Tibial nerve (tissue), 4 donors: Measurements from ENCODE around the gene OR2AK2. TPM values are rescaled to one million over a fixed set of nuclear protein-coding genes. Genes with fewer than 3 reads are reported as not detected.

Experiments used
- DNase-seq, 2 donors: peaks; one replicate each; pipeline ENCODE4 v3.0.0-alpha.2; 2019; ENCODE audit warnings: low spot score in 2 of 2
- H3K27ac ChIP-seq, 4 donors: fragments of 200-600 bp; sonication (generic) in 3 of 4; one replicate each; pipeline ENCODE4 v1.5.1; 2017 to 2019; ENCODE audit warnings: mild to moderate bottlenecking in 1 of 4
- H3K27me3 ChIP-seq, 2 donors: fragments of 200-600 bp; sonication (generic) in 1 of 2; one replicate each; pipeline versions ENCODE4 v1.5.1 to v1.6.0; 2017 to 2019
- H3K36me3 ChIP-seq, 3 donors: fragments of 200-600 bp; sonication (generic); one replicate each; pipeline ENCODE4 v1.5.1; 2018 to 2019
- H3K4me1 ChIP-seq, 4 donors: fragments of 200-600 bp; sonication (generic) in 3 of 4; one replicate each; pipeline ENCODE4 v1.5.1; 2017 to 2019
- H3K4me3 ChIP-seq, 4 donors: fragments of 200-600 bp; sonication (generic) in 3 of 4; one replicate each; pipeline ENCODE4 v1.5.1; 2017 to 2019; ENCODE audit warnings: mild to moderate bottlenecking in 1 of 4, moderate library complexity in 1 of 4
- H3K9me3 ChIP-seq, 4 donors: fragments of 200-600 bp; sonication (generic) in 3 of 4; one replicate each; pipeline ENCODE4 v1.5.1; 2017 to 2019
- CTCF ChIP-seq, 5 experiments: fragments of 200-600 bp in 3 of 5; fragments of 450-650 bp in 2 of 5; sonication (generic) in 3 of 5; IDR thresholded peaks; one replicate each; pipeline ENCODE4 v1.5.1; 2016 to 2019; ENCODE audit warnings: antibody characterized with exemption in 5 of 5, mild to moderate bottlenecking in 3 of 5, moderate library complexity in 2 of 5
- EP300 ChIP-seq, 2 donors: sonication (generic); formaldehyde crosslinking; IDR thresholded peaks; one replicate each; pipeline ENCODE4 v1.6.1; 2017; ENCODE audit warnings: antibody characterized with exemption in 2 of 2, mild to moderate bottlenecking in 1 of 2
- POLR2A ChIP-seq, 2 donors: fragments of 450-650 bp; IDR thresholded peaks; one replicate each; pipeline ENCODE4 v1.6.1; 2017; ENCODE audit warnings: antibody characterized with exemption in 2 of 2, mild to moderate bottlenecking in 2 of 2, moderate library complexity in 2 of 2
- WGBS, 2 donors: methylation state at CpG; one replicate each; pipeline ENCODE4 v1.1.5; 2018; 5-methylcytosine and 5-hydroxymethylcytosine counted together
- total RNA-seq, 4 donors: library from RNA; depleted of rRNA; stranded (reverse); fragments of >200 nt; gene quantifications; one replicate each; pipeline ENCODE4 v1.1.0, GENCODE V29; 2016

The OR2AK2 gene
- total RNA-seq, result not detected

DNA sequence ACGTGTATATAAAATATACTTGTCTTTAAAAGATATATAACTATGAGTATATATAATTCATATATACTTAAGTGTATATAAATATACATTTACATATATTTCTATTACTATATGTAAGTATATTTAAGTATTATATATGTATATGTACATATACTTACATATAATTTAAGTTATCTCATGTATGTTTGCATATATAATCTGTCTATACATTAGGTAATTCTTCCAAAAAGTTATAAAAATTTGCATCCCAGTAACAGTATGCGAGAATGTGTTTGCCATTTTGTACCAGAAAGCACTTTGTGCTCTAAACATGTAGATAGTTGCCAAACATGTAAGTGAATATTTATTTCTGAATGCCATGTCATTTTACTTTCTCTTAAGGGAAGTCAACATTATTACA, at the start of gene OR2AK2:
Gene OR2AK2 (plus strand): TSS at position 301 of the 400 bp plus-strand sequence. CDS start 144 bp downstream, outside the sequence.
- DNase-seq, result no peak
- no peak within 1 kb of the TSS for H3K4me3 ChIP-seq
- 86% methylated on average over 2 of the region's 2 CpGs for WGBS, 2 donors
- no peak within 1 kb of the TSS for H3K27ac ChIP-seq
- no peaks in the 10 kb centered on the region for H3K36me3 ChIP-seq
- H3K4me1 ChIP-seq, result no peaks in the 10 kb centered on the region
- no peaks in the 10 kb centered on the region for H3K27me3 ChIP-seq
- peaks cover 0 to 3% (median 0%) of the 10 kb centered on the region in 4 donors for H3K9me3 ChIP-seq
- TF ChIP-seq POLR2A (IDR thresholded peaks at IDR 0.05) (no peak), CTCF (IDR thresholded peaks at IDR 0.05) (no peak), EP300 (IDR thresholded peaks at IDR 0.05) (no peak)

DNA sequence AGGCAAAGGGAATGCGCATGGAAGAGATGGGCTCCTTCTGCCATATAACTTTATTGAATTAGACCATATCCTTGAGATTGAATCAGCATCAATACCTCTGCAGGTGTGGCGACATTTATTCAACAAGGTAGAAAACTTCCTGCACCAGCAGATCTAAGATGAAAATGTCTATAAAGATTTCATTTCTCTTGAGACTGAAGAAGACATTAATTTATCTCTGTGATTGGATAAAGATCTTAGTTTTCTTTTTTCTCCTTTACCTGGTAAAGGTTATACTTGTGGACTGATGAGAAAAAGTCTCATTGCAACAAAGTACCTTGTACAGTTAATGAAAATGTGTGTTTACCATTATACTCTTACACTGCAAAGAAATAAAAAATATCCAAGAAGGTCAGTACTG, 45.1 kb upstream of the OR2AK2 start, which contains the start of gene OR2T8:
Gene OR2T8 (plus strand): TSS at position 301 of the 400 bp plus-strand sequence. CDS start 766 bp downstream, outside the sequence.
- TF ChIP-seq EP300 (IDR thresholded peaks at IDR 0.05) (no peak), POLR2A (IDR thresholded peaks at IDR 0.05) (no peak), CTCF (IDR thresholded peaks at IDR 0.05) (no peak)
- WGBS, 2 donors, result 43 to 83% methylated on average over 2 of the region's 2 CpGs

DNA sequence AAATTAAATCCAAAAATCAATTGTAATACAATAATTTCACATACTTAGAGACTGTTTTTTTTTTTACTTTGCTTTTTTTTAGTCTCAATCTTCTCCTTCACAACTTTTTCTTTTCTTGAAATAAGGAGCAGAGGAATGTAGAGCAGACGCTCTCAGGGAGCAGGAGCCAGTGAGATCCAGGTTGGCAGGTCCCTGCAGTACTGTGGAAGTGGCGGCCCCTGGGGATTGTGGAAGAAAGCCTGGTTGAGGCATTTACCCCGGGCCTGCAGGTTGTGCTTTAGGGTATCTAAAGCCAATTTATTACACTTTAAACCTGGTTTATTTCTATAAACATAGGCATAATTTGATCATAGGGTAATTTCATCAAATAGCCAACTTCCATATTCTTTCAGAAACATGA, 41.1 kb upstream of the OR2AK2 start:
- DNase-seq, result no peak
- no peak overlapping the region for H3K4me3 ChIP-seq
- no peak overlapping the region for H3K27ac ChIP-seq
- H3K9me3 ChIP-seq, result no peaks in the 10 kb centered on the region
- no peaks in the 10 kb centered on the region for H3K27me3 ChIP-seq
- H3K4me1 ChIP-seq, result no peaks in the 10 kb centered on the region
- TF ChIP-seq POLR2A (IDR thresholded peaks at IDR 0.05) (no peak), CTCF (IDR thresholded peaks at IDR 0.05) (no peak), EP300 (IDR thresholded peaks at IDR 0.05) (no peak)
- 68 to 74% methylated on average over 3 of the region's 3 CpGs for WGBS, 2 donors
- H3K36me3 ChIP-seq, result no peaks in the 10 kb centered on the region

More for the DNA sequence above, 45.1 kb upstream of the OR2AK2 start, which contains the start of gene OR2T8:
- H3K4me1 ChIP-seq, result no peaks in the 10 kb centered on the region
- H3K27ac ChIP-seq, result no peak within 1 kb of the TSS
- no peaks in the 10 kb centered on the region for H3K36me3 ChIP-seq
- no peaks in the 10 kb centered on the region for H3K9me3 ChIP-seq
- no peak within 1 kb of the TSS for H3K4me3 ChIP-seq
- DNase-seq, result no peak
- H3K27me3 ChIP-seq, result no peaks in the 10 kb centered on the region

DNA sequence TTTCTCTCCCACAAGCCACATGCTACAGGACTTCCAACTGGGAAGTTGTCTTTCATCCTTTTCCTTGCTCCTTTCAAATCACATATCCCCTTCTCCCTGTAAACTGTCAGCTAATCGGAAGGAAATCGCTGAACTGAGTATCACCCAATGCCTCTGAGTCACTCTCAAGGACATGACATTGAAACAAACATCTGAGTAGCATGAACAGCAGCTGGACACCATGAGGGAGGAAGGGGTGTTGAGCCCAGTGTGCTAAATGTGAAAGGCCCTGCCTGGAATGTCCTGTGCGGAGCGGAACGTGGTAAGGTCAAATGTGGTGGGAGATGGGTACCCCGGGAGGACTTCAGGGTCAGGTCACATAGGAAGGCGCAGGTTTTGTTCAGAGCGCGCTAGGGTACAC, 40.2 kb upstream of the OR2AK2 start, which contains the start of gene OR2AJ1:
Gene OR2AJ1 (plus strand): TSS at position 22 of the 400 bp plus-strand sequence. CDS start 8,880 bp downstream, outside the sequence.
- Histone ChIP-seq H3K4me1 (no peaks in the 10 kb centered on the region), H3K27ac (no peak within 1 kb of the TSS)
- WGBS, 2 donors, result 84 to 85% methylated on average over 9 of the region's 9 CpGs

More for the DNA sequence above, 40.2 kb upstream of the OR2AK2 start, which contains the start of gene OR2AJ1:
- Histone ChIP-seq H3K9me3 (no peaks in the 10 kb centered on the region), H3K36me3 (no peaks in the 10 kb centered on the region), H3K4me3 (no peak within 1 kb of the TSS), H3K27me3 (no peaks in the 10 kb centered on the region)
- no peak for DNase-seq
- no peak for TF ChIP-seq POLR2A (IDR thresholded peaks at IDR 0.05)
- TF ChIP-seq EP300 (IDR thresholded peaks at IDR 0.05), result no peak
- TF ChIP-seq CTCF (IDR thresholded peaks at IDR 0.05), result no peak
